H9 (cell line): Measurements from ENCODE around the gene ADGRA1. TPM values are rescaled to one million over a fixed set of nuclear protein-coding genes. Genes with fewer than 3 reads are reported as not detected.
A peak's percentile ranks its signal among the peaks of the same experiment; 100 is the strongest.

Experiments
- DNase-seq: peaks from one replicate; pipeline ENCODE4 v3.0.0-alpha.2; 2017
- H2AFZ ChIP-seq: one replicate; pipeline ENCODE4 v1.6.1; 2013; ENCODE audit warnings: mild to moderate bottlenecking, low read length, control low read depth, moderate library complexity
- H2AK5ac ChIP-seq: 2 replicates; pipeline ENCODE4 v1.6.1; 2013; ENCODE audit warnings: low read length, control low read depth, mixed read lengths; ENCODE audit not compliant: insufficient read length
- H2BK120ac ChIP-seq: one replicate; pipeline ENCODE4 v1.6.1; 2013; ENCODE audit warnings: low read depth, mild to moderate bottlenecking, low read length, control low read depth, inconsistent platforms; ENCODE audit not compliant: poor library complexity, severe bottlenecking
- H2BK12ac ChIP-seq: 2 replicates; pipeline ENCODE4 v1.6.1; 2013; ENCODE audit warnings: low read length, control low read depth, mixed read lengths, low read depth; ENCODE audit not compliant: insufficient read length
- H2BK15ac ChIP-seq: 2 replicates; pipeline ENCODE4 v1.6.1; 2013; ENCODE audit warnings: low read depth, low read length, control low read depth
- H2BK20ac ChIP-seq: one replicate; pipeline ENCODE4 v1.6.1; 2013; ENCODE audit warnings: low read depth, mild to moderate bottlenecking, low read length, control low read depth, inconsistent platforms; ENCODE audit not compliant: poor library complexity, severe bottlenecking
- H2BK5ac ChIP-seq: 2 replicates; pipeline ENCODE4 v1.6.1; 2013; ENCODE audit warnings: low read length, control low read depth, mixed read lengths; ENCODE audit not compliant: insufficient read length
- H3K14ac ChIP-seq: 2 replicates; pipeline ENCODE4 v1.6.1; 2013; ENCODE audit warnings: low read length, control low read depth; ENCODE audit not compliant: insufficient read depth
- H3K18ac ChIP-seq: 2 replicates; pipeline ENCODE4 v1.6.1; 2013; ENCODE audit warnings: low read depth, mild to moderate bottlenecking, mixed read lengths, low read length, control low read depth; ENCODE audit not compliant: insufficient read length
- H3K23ac ChIP-seq: 2 replicates; pipeline ENCODE4 v1.6.1; 2013; ENCODE audit warnings: low read length, control low read depth, mixed read lengths, low read depth; ENCODE audit not compliant: insufficient read length
- H3K23me2 ChIP-seq: 2 replicates; pipeline ENCODE4 v1.6.1; 2013; ENCODE audit warnings: low read depth, mild to moderate bottlenecking, mixed read lengths, low read length, control low read depth; ENCODE audit not compliant: insufficient read length, poor library complexity, severe bottlenecking
- H3K27ac ChIP-seq: 2 replicates; pipeline ENCODE4 v1.5.1; 2013; ENCODE audit warnings: low read length, control low read depth, mixed read lengths, low read depth; ENCODE audit not compliant: insufficient read length
- H3K27me3 ChIP-seq: 2 replicates; pipeline ENCODE4 v1.6.1; 2013; ENCODE audit warnings: low read length, control low read depth, inconsistent platforms; ENCODE audit not compliant: insufficient read depth
- H3K4ac ChIP-seq: 2 replicates; pipeline ENCODE4 v1.6.1; 2013; ENCODE audit warnings: low read depth, mild to moderate bottlenecking, control low read depth, inconsistent platforms, low read length, moderate library complexity
- H3K4me1 ChIP-seq: 2 replicates; pipeline ENCODE4 v1.6.1; 2013; ENCODE audit warnings: low read length, control low read depth, inconsistent platforms; ENCODE audit not compliant: insufficient read depth
- H3K4me2 ChIP-seq: 2 replicates; pipeline ENCODE4 v1.6.1; 2013; ENCODE audit warnings: low read length, control low read depth, mixed read lengths; ENCODE audit not compliant: insufficient read length, insufficient read depth
- H3K56ac ChIP-seq: 2 replicates; pipeline ENCODE4 v1.6.1; 2013; ENCODE audit warnings: low read depth, mild to moderate bottlenecking, mixed read lengths, low read length, control low read depth; ENCODE audit not compliant: insufficient read length
- H3K79me1 ChIP-seq: 2 replicates; pipeline ENCODE4 v1.6.1; 2013; ENCODE audit warnings: low read depth, mild to moderate bottlenecking, moderate library complexity, low read length, control low read depth, inconsistent platforms; ENCODE audit not compliant: insufficient read depth, poor library complexity, severe bottlenecking
- H3K79me2 ChIP-seq: 2 replicates; pipeline ENCODE4 v1.6.1; 2013; ENCODE audit warnings: low read length, control low read depth, inconsistent platforms; ENCODE audit not compliant: insufficient read depth
- H3K9ac ChIP-seq: 2 replicates; pipeline ENCODE4 v1.6.1; 2013; ENCODE audit warnings: low read length, control low read depth, mixed read lengths; ENCODE audit not compliant: insufficient read length; ENCODE audit errors: extremely low read depth
- H3K9me3 ChIP-seq: one replicate; pipeline ENCODE4 v1.6.1; 2013; ENCODE audit warnings: low read depth, low read length, inconsistent platforms; ENCODE audit not compliant: control insufficient read depth
- H3T11ph ChIP-seq: one replicate; pipeline ENCODE4 v1.6.1; 2013; ENCODE audit warnings: mild to moderate bottlenecking, low read length, control low read depth, inconsistent platforms
- H4K20me1 ChIP-seq: one replicate; pipeline ENCODE4 v1.6.1; 2013; ENCODE audit not compliant: control insufficient read depth, insufficient read length, insufficient read depth
- H4K5ac ChIP-seq: 2 replicates; pipeline ENCODE4 v1.6.1; 2013; ENCODE audit warnings: low read depth, mild to moderate bottlenecking, mixed read lengths, low read length, control low read depth; ENCODE audit not compliant: insufficient read length
- H4K8ac ChIP-seq: replicated peaks from 2 replicates; pipeline ENCODE4 v1.6.1; 2013; ENCODE audit warnings: low read length, control low read depth, mixed read lengths, low read depth; ENCODE audit not compliant: insufficient read length
- H4K91ac ChIP-seq: 2 replicates; pipeline ENCODE4 v1.6.1; 2013; ENCODE audit warnings: low read depth, mild to moderate bottlenecking, moderate library complexity, mixed read lengths, low read length, control low read depth; ENCODE audit not compliant: insufficient read length
- H3K27ac Mint-ChIP-seq, 3 experiments: 2 replicates in 2 of 3; 3 replicates in 1 of 3; pipeline ENCODE4 v1.8.0; 2020 to 2021; ENCODE audit warnings: mixed read lengths in 3 of 3, mild to moderate bottlenecking in 1 of 3, moderate library complexity in 1 of 3
- H3K27me3 Mint-ChIP-seq: 2 replicates; pipeline ENCODE4 v1.8.0; 2021; ENCODE audit warnings: low read depth, mild to moderate bottlenecking, moderate library complexity, mixed read lengths
- H3K36me3 Mint-ChIP-seq, 3 experiments: 2 replicates in 2 of 3; 3 replicates in 1 of 3; pipeline ENCODE4 v1.8.0; 2020 to 2021; ENCODE audit warnings: low read depth in 3 of 3, mixed read lengths in 3 of 3; ENCODE audit not compliant: insufficient read depth in 1 of 3
- H3K4me1 Mint-ChIP-seq, 2 experiments: 2 replicates each; pipeline ENCODE4 v1.8.0; 2020; ENCODE audit warnings: mixed read lengths in 2 of 2
- H3K4me3 Mint-ChIP-seq, 2 experiments: 2 replicates in 1 of 2; 3 replicates in 1 of 2; pipeline ENCODE4 v1.8.0; 2020 to 2021; ENCODE audit warnings: mild to moderate bottlenecking in 2 of 2, mixed read lengths in 2 of 2, moderate library complexity in 1 of 2
- H3K9me3 Mint-ChIP-seq, 2 experiments: 2 replicates in 1 of 2; 3 replicates in 1 of 2; pipeline ENCODE4 v1.8.0; 2020; ENCODE audit warnings: mild to moderate bottlenecking in 2 of 2, mixed read lengths in 2 of 2, moderate library complexity in 1 of 2
- CTCF ChIP-seq: fragments of 200-600 bp; sonication (generic); conservative IDR thresholded peaks from 3 replicates; pipeline ENCODE4 v1.8.0; 2021; ENCODE audit warnings: antibody characterized with exemption, mild to moderate bottlenecking
- WGBS: extraction: QIAGEN DNeasy Blood & Tissue Kit; methylation state at CpG from one replicate; pipeline ENCODE4 v1.1.7; 2013; ENCODE audit warnings: missing lambda C conversion rate, low lambda C conversion rate, mixed read lengths; ENCODE audit not compliant: insufficient read length; ENCODE audit errors: extremely low coverage; 5-methylcytosine and 5-hydroxymethylcytosine counted together
- total RNA-seq: library from RNA; stranded (reverse); gene quantifications from 2 replicates; pipeline ENCODE4 v1.2.1, GENCODE V29; 2021

ADGRA1 gene
- total RNA-seq, 1 experiment from 2014 or later: 0.11 TPM

DNA sequence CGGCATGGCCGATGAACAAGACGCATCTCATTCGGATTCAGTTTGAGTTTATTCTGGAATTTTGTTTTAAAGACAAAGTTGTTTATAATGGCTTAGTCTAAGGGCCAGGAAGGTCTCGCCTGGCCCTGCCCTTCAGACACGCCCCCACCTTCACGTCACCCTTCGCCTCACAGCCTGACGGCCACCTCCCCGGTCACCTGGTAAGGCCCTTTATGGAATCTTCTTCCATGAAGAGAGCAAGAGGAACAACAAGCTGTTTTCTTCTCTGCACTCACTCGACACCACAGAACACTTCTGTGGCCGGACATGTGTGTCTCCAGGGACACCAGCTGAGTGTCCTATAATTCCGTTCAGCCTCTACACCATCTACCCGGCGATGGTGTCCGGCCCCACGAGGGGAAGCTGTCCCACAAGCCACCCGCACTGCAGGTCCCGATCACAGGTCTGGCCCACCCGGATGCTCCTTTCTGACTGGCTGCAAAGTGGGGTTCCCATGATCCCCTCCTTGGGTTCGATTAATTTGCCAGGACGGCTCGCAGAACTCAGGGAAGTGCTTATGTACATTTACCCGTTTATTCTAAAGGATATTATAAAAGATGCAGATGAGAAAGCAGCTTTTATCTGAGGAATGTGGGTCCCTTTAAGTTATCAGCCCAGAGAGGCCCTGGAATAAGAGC is 54.9 kb downstream of the ADGRA1 start:
- H3K9me3 Mint-ChIP-seq: peaks cover 5 to 8% of the 10 kb centered on the region in 2 experiments
- H3K4me3 Mint-ChIP-seq: no peak overlapping the region
- H3K27me3 Mint-ChIP-seq: peaks cover 4% of the 10 kb centered on the region; the same call in 1 of the 2 replicates
- Histone ChIP-seq H3K4ac (no peak overlapping the region), H3K9ac (no peak overlapping the region), H3K56ac (no peak overlapping the region), H2BK12ac (no peak overlapping the region), H3K79me1 (no peaks in the 10 kb centered on the region), H3K14ac (no peak overlapping the region), H3K23ac (no peak overlapping the region), H3K4me1 (peaks cover 7% of the 10 kb centered on the region; the same call in 1 of the 2 replicates), H2AFZ (no peak overlapping the region), H3K23me2 (no peaks in the 10 kb centered on the region), H3K27ac (no peak overlapping the region), H2BK20ac (no peak overlapping the region), H3K9me3 (no peaks in the 10 kb centered on the region), H3T11ph (no peak overlapping the region), H4K5ac (no peak overlapping the region), H2BK5ac (no peak overlapping the region), H2BK120ac (no peak overlapping the region), H3K4me2 (no peak overlapping the region), H2AK5ac (no peak overlapping the region), H4K8ac (no peak overlapping the region), H3K79me2 (no peaks in the 10 kb centered on the region), H4K20me1 (no peaks in the 10 kb centered on the region), H3K18ac (no peak overlapping the region), H2BK15ac (no peak overlapping the region), H4K91ac (no peak overlapping the region), H3K27me3 (no peaks in the 10 kb centered on the region)
- no peak for TF ChIP-seq CTCF
- H3K36me3 Mint-ChIP-seq: peaks cover 4 to 10% (median 6%) of the 10 kb centered on the region in 3 experiments; a peak in 6 of 7 replicates
- WGBS: no CpG with 5 or more reads among the region's 24 CpGs
- peak; percentile 45 for DNase-seq
- peaks cover 32 to 33% of the 10 kb centered on the region in 2 experiments for H3K4me1 Mint-ChIP-seq
- H3K27ac Mint-ChIP-seq: peak overlapping the region in 1 of 3 experiments; percentile 90; a peak in 1 of 7 replicates
